Heart left ventricle (tissue), 13 donors: ENCODE data around the gene PCMTD2.

Experiments
- POLR2A ChIP-seq, 2 donors: fragments of 450-650 bp; IDR thresholded peaks; one replicate each; pipeline ENCODE4 v1.6.1; 2017; ENCODE audit warnings: antibody characterized with exemption in 2 of 2, mild to moderate bottlenecking in 2 of 2, moderate library complexity in 2 of 2
- TF ChIP-seq, protein P1 (sequence below), 12 donors: fragments of 200-600 bp; sonication (generic) in 4 of 12; IDR thresholded peaks; one replicate each; pipeline versions ENCODE4 v1.5.0 to v1.8.0; 2018 to 2022; ENCODE audit warnings: antibody characterized with exemption in 12 of 12, mild to moderate bottlenecking in 5 of 12
- donor health status: ischemic (EF 13 %, LVEDD 7.1; RV severe dilation, severe dysfunction).
- donor health status: DM: no; HTN: yes; CAD: no.
- donor health status: DM: no; HTN: no; CAD: no.
- donor health status: ischemic (EF 25% LVEDD 6.9; RV normal size, moderate dysfunction).
- donor health status: ischemic (EF 25% LVEDD 5.7; RV mildly dilated, moderate dysfunction).
- donor health status: ischemic (EF 35%, LVEDD 5.7; RV mildly dilated, moderate dysfunction).
- donor health status: nonischemic (EF 11% LVEDD 7.7; RV severe dilation, severe dysfunction).
- donor health status: DM: yes; HTN: yes; CAD: no.
- donor health status: PGD.
- donor health status: ischemic (EF 29% LVEDD 5.4; RV normal size, mild dysfunction).
- donor health status: nonischemic (EF 23%, LVEDD 6.1; RV moderate dilation, normal function).

DNA sequence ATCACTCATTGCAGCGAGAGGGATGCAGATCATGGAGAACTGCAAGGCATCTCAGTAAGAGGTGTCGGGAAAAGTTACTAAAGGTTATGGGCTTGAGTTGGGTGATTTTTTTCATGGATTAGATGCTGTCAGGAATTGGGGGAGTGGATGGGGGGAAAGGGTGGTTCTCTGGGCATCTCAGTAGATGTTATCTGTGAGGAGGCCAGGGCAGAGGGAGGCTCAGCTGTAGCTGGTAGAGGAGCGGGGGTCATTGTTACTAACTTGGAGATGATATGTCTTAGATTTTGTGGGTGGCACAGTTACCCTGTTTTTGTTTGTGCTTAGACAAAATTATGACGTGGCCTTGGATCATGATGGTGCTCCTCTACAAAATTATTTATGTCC is 2.6 kb upstream of the PCMTD2 start:
- TF ChIP-seq, protein P1, sequence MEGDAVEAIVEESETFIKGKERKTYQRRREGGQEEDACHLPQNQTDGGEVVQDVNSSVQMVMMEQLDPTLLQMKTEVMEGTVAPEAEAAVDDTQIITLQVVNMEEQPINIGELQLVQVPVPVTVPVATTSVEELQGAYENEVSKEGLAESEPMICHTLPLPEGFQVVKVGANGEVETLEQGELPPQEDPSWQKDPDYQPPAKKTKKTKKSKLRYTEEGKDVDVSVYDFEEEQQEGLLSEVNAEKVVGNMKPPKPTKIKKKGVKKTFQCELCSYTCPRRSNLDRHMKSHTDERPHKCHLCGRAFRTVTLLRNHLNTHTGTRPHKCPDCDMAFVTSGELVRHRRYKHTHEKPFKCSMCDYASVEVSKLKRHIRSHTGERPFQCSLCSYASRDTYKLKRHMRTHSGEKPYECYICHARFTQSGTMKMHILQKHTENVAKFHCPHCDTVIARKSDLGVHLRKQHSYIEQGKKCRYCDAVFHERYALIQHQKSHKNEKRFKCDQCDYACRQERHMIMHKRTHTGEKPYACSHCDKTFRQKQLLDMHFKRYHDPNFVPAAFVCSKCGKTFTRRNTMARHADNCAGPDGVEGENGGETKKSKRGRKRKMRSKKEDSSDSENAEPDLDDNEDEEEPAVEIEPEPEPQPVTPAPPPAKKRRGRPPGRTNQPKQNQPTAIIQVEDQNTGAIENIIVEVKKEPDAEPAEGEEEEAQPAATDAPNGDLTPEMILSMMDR (IDR thresholded peaks at IDR 0.05): no peak
- TF ChIP-seq POLR2A (IDR thresholded peaks at IDR 0.05): no peak
